Neural cell (in vitro differentiated cells): ENCODE data around the gene DLG2.

ENCODE experiments used
- CTCF ChIP-seq: fragments of 450-650 bp; IDR thresholded peaks from 2 replicates; pipeline ENCODE4 v1.5.1; 2014; ENCODE audit warnings: antibody characterized with exemption, mild to moderate bottlenecking, moderate library complexity; ENCODE audit not compliant: poor library complexity, severe bottlenecking
- EZH2 ChIP-seq: fragments of 200-600, 300-800 bp; shearing (Covaris generic), sonication (generic); IDR thresholded peaks from 2 replicates; pipeline ENCODE4 v1.6.1; 2014; ENCODE audit warnings: antibody characterized with exemption, low read length, borderline replicate concordance, mild to moderate bottlenecking; ENCODE audit not compliant: insufficient read depth, poor library complexity, severe bottlenecking
- MXI1 ChIP-seq: fragments of 450-650 bp; conservative IDR thresholded peaks from 2 replicates; pipeline ENCODE4 v1.6.1; 2014; ENCODE audit warnings: antibody characterized with exemption, mild to moderate bottlenecking; ENCODE audit not compliant: poor library complexity, severe bottlenecking
- POLR2AphosphoS5 ChIP-seq: IDR thresholded peaks from 2 replicates; pipeline ENCODE4 v1.6.1; 2012

GRCh38 chr11:84793318-84793717 is 833.8 kb downstream of the DLG2 start:
- TF ChIP-seq CTCF (no peak), POLR2AphosphoS5 (no peak), EZH2 (no peak), MXI1 (no peak)
